CD4-positive, alpha-beta T cell treated with Interferon alpha-2 for 1 hour (primary cell): ENCODE results near the gene PRKCA.
"Not testable (repeated sequence)": the region's sequence is repeated elsewhere in the genome, so short reads cannot be mapped to it uniquely, and the experiment has no call there.

Source experiments
- DNase-seq, 2 donors: peaks; one replicate each; pipeline ENCODE4 v3.0.0-alpha.2; 2020 to 2022

The PRKCA gene

DNA sequence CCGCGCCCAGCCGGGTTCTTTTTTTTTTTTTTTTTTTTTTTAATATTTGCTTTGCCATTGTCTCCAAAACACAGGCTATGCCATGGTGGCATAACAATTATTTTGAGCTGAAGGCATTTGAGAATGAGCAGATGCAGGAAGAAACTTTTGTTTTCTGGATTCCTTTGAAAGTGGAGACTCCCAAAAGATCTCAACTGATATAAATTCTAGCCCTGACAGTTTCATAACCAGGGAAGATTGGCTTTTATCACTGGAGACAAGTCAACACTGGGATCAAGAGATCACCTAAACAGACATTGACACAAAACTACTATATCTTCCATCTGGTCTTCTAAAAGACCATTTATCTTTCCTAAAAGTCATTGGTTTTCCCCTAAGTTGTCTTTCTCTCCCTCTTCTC lies 10.1 kb upstream of the PRKCA start:
- DNase-seq = no peak

DNA sequence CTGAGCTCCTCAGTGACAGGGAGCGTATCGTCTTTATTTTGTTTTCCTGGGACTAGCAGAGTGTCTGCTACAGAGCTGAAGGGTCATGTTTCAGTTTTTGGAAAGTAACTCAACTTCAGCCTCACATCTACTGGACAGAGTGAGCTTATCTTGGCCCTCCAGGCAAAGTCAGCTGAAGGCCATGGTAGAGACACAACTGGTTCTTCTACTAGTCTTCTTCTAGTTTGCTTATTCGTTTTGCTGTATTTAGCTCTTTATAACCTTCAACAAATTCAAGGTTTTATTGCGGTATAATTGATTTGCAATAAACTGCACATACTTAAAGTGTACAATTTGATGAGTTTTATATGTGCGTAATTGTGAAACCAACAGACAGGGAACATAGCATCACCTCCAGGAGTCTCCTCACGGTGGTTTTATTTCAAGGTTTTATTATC lies 6.1 kb upstream of the PRKCA start:
- no peak for DNase-seq

DNA sequence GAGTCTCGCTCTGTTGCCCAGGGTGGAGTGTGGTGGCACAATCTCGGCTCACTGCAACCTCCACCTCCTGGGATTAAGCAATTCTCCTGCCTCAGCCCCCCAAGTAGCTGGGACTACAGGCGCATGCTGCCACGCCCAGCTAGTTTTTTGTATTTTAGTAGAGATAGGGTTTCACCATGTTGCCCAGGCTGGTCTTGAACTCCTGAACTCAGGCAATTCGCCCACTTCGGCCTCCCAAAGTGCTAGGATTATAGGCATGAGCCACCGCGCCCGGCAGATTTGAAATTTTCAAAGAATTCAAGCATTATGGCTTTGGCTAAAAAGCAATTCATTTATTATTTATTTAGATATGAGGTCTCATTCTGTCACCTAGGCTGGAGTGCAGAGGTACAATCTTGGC lies 5.0 kb upstream of the PRKCA start:
- not testable (repeated sequence) for DNase-seq

DNA sequence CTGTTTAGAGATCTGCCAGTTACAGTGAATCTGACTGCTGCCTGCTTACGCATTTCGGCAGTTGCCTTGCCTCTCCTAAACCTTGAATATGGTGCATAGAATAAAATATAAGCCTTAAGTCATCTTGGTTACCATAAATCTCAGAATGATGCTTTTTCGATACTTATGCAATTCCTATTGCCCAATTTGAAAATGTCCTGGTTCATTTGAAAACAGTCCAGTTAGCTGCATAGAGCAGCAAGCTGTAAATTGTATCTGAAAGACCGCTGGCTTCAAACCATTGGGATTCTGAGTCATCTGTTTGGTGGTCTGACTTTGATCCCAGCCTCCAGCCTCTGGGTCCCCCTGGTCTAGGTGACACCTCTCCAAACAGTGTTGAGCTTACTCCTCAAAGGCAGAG lies 2.7 kb upstream of the PRKCA start:
- no peak for DNase-seq

DNA sequence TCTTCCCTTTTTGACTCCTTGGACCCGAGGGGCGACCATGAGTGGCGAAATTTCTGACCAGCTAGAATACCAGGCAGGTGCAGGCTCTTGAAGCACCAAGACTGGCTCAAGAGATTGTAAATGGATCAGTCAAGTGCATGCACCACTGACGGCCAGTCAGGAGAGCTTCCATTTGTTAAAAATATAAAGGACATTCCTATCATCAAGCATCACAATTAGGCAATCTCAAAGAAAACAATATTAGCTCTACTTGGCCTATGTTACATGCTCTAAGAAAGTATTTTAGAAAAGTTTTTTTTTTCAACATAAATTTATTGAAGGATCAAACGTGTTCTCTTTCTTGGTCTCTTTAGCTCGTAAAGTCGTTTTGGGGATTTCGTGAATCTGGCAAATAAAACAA lies 1.5 kb upstream of the PRKCA start:
- no peak for DNase-seq

DNA sequence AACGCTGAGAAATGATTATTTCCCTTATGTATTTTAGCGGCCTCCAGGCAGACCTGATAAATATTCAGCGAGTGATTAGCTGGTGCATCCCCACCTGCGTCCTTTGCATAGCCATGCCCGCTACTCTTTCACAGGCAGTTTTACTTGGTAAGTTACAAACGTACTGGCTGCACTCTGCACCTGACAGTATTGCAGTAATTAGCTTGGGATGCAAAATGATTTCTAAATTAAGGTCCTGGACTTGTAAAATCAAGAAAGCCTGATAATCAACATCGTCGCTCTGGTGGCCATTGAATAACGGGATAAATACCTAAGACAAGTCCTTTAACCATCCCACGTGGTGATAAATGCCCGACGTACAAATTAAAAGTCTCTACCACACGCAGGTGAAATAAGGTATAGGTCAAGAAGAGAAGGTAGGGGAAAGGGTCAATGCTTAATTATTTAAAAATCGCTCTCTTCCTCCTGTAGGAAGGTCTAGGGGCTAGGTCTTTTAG lies 998 bp upstream of the PRKCA start:
- no peak for DNase-seq

DNA sequence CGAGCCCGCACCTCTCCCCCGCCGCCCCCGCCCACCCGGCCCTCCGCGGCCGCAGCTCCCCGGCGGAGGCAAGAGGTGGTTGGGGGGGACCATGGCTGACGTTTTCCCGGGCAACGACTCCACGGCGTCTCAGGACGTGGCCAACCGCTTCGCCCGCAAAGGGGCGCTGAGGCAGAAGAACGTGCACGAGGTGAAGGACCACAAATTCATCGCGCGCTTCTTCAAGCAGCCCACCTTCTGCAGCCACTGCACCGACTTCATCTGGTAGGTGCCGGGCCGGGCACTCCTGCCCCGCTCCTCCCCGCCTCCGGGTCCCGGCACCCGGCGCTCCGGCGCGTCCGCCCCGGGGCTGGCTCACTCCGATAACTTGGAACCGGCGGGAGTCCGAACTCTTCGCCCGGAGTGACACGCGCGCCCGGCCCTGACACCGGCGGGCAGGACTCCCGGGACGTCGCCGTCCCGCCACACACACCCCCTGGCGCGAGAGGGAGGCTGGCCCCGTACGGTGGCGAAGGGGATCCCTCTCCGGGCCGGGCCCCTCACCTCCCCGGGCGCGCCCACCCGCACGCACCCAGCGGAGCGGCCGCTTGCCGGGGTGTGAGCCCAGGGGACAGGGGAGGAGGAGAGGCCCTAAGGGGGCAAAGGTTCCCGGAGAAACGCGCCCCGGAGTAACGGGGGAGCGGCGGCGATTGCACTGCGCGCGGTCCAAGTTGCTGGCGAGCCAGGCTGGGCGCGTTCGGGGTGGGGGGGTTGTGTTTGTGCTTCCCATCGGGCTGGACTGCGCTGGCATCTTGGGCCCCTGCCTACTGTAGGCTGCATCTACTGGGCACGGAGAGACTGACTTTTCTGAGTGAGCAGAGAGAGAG lies 581 bp downstream of the PRKCA start:
- DNase-seq = peak; percentile 16 to 50

DNA sequence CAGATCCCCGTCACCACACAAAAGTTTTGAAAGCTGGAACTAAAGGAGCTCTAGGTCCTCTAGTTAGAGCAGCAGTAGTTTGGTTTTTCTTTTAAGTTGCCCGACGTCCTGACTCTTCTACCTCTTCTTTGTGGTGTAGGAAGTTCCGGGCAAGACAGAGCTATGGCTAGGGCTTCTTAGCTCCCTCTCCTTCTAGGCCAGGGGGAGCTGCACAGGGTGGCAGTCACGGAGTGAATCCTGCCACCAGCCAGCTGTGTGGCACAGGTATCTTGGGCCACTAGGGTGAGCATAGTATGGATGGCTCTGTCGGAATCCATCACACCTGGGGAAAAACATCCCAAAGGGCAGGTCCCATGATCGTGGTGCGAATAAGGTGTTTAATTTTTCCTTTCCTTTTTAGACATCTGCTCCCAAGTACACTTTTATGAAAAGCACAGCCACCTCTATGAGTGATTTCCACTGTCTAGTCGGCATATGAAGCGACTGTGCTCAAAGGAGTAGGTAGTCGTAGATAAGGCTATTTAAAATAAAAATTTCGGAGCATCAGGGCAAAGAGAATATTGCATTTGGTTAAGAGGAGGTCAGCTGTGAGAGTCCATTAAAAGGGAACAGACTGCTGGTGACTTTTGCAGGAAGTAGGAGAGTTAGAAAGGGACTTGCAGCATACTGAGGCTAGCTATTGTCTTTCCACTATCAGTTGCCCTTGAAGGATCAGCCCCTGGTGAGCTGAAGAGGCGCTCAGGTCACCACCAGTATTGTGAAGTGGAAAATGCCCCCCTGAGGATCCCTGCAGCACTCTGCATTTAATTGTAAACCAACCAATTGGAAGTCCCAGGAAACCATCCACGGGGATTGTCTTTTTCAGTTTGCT lies 2.1 kb downstream of the PRKCA start:
- peak in 1 of 2 donors; percentile 39 for DNase-seq

DNA sequence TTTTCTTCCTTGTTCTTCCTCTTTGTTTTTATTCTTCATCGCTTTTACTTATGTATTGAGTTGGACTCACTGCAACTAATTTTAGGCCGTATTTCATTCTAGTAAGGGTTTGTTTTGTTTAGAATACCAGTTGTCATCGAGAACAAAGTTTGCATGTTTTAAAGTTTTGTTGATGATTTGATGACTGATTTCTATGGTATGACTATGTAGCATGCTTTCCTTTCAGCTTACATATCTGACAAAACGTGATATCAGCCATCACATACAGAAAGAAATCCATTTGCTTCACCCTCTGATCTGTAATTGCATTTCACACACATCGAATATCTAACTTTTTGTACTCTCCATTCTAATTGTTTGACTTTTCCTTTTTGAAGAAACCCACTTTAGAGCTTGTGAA lies 4.0 kb downstream of the PRKCA start:
- DNase-seq = no peak

DNA sequence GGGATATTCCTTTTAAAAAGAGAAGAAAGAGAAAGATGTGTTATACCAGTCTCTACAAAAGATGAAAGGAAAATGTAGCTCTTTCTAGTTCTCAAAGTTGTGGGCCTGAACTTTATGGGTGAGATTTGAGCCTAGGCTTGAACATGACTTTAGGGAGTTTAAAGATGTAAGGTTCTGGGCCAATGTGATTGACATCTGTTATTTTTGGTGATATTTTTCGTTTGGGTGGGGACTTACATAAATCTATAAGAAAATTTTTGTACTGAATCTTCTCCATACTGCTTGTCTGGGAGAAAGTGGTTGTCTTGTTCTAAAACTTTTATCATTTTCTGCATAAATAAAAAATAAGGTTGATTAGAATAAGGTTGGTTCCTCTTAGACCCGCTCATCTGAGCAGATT lies 4.8 kb downstream of the PRKCA start:
- no peak for DNase-seq

DNA sequence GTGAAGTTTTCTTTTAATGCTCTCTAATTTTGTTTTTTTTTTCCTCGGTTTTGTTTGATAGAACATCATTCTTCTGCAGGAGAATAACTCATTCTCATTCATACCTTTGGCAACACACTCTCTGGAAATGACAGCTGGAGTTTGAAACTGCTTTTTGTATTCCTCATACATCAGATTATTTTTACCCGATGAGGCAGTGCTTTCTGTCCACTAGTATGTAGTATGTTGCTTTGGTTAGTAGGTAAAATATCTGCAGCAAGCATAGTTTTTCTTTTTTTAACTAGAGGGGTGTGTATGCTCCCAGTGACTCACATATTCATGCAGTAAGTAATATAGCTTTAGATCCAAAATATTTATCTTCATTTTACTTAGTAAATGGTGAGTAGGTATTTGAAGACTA lies 6.4 kb downstream of the PRKCA start:
- no peak for DNase-seq

DNA sequence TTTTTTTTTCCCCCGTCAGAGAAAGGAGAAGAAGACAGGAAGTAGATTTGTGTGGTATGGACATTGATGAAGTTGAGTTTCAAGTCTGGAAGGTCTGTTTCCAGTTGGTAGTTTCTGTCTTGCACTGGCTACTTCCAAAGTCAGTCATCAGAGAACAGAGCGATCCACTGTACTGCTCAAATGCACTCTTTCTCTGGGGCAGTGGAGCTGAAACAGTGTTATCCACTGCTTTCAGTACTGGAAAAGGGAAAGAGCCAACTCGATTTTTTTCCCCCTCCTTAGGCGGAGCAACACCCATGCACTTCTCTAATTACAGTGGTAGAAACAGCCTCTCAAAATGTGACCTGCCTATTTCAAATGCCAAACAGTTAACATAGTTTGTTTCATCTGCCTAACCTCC lies 7.4 kb downstream of the PRKCA start:
- DNase-seq = no peak

DNA sequence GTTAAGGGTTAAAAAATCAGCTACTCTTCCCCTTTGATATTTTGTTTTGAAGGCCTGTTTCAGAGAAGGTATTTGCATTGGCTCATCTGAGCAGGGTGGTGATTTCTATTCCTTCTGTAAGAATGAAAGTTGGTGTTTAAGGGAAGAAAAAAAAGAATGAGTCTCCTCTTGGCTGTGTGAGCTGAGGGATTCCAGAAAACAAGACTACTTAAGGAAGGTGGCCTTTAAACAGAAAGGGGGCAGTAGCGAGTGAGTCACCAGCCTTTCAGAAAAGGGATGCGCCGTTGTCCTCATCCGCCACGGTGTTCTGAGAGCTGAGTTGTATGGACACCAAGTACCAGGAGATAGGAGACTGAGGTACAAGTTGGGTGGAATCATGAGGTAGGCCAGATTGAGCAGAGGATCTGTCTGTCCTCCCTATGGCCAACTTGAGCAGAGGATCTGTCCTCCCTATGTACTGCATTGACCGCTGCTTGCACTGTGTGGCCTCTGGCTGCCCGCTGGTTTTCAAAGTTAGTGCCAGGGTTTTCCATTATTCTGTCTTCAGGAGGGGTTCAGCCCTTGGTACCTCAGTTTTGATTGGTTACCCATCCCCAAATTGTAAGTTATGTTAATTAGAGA lies 8.2 kb downstream of the PRKCA start:
- peak in 1 of 2 donors; percentile 14 for DNase-seq

DNA sequence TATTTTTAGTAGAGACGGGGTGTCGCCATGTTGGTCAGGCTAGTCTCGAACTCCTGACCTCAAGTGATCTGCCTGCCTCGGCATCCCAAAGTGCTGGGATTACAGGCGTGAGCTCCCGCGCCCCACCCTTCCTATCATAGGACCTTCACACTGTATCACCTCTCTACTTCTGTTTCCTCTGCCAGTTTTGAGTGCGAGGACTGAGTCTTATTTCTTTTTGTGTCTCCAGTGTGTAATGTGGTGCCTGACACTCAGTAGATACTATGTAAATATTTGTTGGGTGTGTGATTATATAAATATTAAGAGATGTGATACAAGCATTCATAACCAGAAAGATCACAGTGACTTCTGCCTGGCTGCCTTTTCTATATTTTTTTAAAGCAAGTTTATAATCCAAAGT lies 10.5 kb downstream of the PRKCA start:
- no peak for DNase-seq

DNA sequence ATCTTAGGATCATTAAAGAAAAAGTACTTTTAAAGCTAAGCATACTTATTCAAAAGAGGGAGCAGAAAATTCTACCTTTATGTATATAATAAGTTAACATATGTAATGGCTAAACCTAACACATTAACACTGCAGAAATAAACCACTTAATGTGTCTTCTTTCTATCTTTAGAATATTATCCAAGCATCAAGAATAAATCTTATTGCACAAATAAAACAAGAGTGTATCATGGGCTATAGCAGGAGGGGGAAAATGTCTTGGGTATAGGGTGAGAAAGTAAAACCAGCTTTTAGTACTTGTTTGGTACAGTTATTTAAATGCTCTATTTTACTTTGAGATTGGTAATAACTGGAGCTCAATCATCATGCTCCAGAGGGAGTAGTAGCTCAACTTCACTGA lies 10.9 kb downstream of the PRKCA start:
- DNase-seq = no peak

DNA sequence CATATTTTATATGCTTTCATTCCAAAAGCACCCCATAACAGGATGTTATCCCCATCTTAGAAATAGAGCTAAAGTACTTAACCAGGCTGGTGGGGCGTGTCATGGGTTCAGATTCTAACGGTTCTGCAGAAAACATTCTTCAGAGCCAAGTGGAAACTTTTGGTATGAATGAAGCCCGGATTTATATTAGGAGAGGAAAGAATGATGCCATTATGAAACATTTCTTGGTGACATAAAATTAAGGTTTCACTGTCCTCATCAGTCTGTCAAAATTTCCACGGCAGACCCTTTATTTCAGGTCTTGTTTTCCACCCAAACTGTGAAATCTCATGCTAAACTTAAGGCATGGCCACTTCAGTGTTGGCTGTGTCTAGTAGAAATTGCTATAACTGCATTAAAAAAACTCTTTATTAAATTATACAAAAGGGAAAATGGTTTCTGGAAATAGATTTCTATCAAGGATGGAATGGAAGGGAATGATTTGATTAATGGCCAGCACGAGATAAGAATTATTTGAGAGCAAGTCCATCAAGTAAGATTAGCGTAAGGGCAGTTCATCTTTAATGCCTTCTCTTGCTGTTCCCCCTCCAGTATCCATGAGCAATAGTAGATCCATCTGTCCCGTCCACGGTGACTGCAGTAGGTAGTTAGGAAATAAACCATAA lies 11.7 kb downstream of the PRKCA start:
- no peak for DNase-seq

DNA sequence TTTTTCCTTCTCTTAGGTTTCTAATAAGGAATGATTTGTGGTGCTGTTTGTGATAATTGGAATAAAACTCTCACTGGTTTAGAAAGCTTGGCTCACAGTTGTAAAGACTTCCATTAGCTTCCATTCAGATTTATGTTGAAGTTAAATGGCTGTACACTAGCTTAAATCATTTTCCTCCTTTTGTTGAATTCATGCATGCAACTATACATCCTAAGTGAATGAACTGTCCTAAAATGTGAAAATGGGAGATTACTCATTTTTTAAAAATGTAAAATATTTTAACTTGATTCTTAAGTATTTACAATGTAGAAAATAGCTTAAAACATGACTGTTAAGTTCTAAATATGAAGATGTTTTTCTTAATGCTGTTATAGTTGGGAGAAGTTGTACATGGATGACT lies 15.2 kb downstream of the PRKCA start:
- no peak for DNase-seq

DNA sequence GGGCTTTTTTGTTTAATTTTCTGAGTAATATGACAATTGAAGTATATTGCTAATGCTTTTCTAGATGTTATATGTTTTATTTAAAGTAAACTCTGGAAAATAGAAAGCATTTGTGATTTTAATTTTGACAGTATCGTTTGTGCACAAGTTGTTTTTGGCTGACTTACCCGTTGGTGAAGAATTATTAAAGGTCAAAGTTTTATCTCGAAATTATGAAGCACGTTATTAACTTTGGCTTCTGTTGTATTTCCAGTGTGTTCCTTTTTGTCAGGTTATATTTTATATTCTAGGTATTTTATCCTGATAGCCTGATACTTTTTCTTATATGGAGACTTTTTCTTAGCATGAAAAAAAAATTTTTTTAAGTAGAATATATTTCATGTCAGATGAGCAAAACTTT lies 16.8 kb downstream of the PRKCA start:
- DNase-seq = no peak

DNA sequence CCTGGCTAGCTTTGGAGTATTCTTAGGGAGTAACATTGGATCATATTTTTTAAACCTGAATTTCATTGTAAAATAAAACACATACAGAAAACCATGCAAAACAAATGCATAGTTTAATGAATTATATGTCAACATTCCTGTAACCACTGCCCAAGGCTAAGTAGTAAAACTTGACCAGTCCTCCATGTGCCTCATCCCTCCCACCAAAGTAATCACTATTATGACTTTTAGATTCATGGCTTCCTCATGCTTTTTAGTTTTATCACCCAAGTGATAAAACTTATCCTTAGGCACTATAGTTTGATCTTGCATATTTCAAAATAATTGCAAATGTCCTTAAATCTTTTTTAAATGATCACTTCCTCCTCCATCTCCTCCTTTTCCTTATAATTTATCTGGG lies 20.4 kb downstream of the PRKCA start:
- DNase-seq = no peak

DNA sequence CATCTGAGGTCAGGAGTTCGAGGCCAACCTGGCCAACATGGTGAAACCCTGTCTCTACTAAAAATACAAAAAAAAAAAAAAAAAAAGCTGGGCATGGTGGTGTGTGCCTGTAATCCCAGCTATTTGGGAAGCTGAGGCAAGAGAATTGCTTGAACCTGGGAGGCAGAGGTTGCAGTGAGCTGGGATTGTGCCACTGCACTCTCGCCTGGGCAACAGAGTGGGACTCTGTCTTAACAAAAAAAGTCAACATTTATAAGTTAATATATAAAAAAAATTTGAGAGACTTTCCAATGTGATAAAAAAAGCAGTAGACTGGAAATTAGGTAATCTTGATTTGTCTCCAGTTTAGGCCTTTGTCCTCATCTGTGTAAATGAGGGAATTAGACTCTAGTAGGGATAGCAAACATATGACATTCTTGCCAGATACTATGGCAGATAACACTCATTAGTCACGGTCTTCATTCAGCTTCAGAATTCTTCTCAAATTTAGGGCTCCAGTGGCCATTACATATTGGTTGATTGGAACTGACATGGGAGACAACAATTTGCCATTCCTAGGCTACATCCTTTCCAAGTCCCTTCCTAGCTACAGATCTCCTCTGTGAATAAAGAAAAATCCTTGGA lies 22.1 kb downstream of the PRKCA start:
- DNase-seq = not testable (repeated sequence)

DNA sequence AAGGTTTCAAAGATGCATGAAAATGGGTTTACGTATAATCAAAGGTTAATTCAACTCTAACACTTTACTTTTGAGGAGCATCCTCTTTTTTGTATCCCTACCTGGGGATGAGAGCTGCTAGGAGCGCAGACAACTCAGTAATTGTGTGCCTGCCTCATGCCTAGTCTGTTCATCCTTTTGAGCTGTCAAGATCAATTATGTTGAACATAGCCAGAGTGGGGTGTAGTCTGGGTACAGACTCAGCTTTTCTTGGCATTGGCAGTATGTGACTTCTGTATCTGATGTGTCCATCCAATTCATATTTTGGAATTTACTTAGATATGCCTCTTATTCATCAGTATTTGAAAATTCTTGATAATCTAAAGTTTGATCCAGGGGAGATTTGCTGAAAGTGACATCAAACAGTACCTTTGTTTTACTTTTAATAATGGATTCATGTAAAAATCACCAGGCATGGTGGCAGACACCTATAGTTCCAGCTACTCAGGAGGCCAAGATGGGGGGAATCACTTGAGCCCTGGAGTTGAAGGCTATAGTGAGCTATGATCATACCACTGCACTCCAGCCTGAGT lies 24.1 kb downstream of the PRKCA start:
- DNase-seq = no peak

DNA sequence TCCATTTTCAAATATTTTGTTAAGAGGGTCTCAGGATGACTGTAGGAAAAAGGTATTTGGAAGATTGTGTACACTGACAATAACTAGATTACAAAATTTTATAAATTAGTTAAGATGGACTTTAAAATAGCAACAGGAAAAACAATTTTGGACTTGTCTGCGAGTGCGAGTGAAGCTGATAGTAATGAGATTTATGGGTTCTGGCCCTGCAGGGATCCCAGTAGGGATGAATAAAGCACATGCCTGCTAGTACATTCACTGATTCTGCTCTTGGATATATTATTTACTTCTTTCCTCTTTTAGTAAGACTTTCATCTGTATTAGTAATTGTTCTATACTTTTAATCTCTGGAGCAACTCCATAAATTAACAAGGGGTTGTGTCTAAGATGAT lies 28.2 kb downstream of the PRKCA start:
- DNase-seq = no peak
